ENCODE data around the gene NCF2. TPM values are rescaled to one million over a fixed set of nuclear protein-coding genes. Genes with fewer than 3 reads are reported as not detected.

Gene NCF2
- total RNA-seq, 4 donors from 2014 or later, result 5.2 to 26.0 (median 9.5) TPM

GRCh38 chr1:183537405-183537804, 52.9 kb downstream of the NCF2 start:
- TF ChIP-seq CTCF (IDR thresholded peaks at IDR 0.05), result no peak
- no peak for TF ChIP-seq POLR2AphosphoS5 (IDR thresholded peaks at IDR 0.05)
- no peak for TF ChIP-seq POLR2A (IDR thresholded peaks at IDR 0.05; ENCODE audit: low read depth)
- no peak for TF ChIP-seq EP300 (IDR thresholded peaks at IDR 0.05)
- no peak overlapping the region for H3K27ac ChIP-seq (replicated peaks in 1 of 4)
- peaks cover 48 to 86% (median 69%) of the 10 kb centered on the region in 4 donors for H3K36me3 ChIP-seq
- H3K4me1 ChIP-seq, result no peaks in the 10 kb centered on the region
- no peaks in the 10 kb centered on the region for H3K27me3 ChIP-seq
- no peak for DNase-seq (ENCODE audit: extremely low spot score)
- 92% methylated on average over 4 of the region's 4 CpGs for WGBS
- no peaks in the 10 kb centered on the region for H3K9me3 ChIP-seq
- no peak overlapping the region for H3K4me3 ChIP-seq
- intact Hi-C loops (cut with DNase I), result no loop called here

- Histone ChIP-seq H3K27ac (replicated peaks in 1 of 4) (no peak overlapping the region), H3K27me3 (no peaks in the 10 kb centered on the region), H3K36me3 (peaks cover 21 to 70% (median 54%) of the 10 kb centered on the region in 4 donors), H3K9me3 (no peaks in the 10 kb centered on the region), H3K4me1 (no peaks in the 10 kb centered on the region), H3K4me3 (no peak overlapping the region)
- WGBS, result 82% methylated on average over 3 of the region's 3 CpGs
- TF ChIP-seq CTCF (IDR thresholded peaks at IDR 0.05), result no peak
- TF ChIP-seq EP300 (IDR thresholded peaks at IDR 0.05), result no peak
- DNase-seq (ENCODE audit: extremely low spot score), result no peak
- intact Hi-C loops (cut with DNase I), result no loop called here
Measured at GRCh38 chr1:183533617-183534174, 56.6 kb downstream of the NCF2 start.

GRCh38 chr1:183528577-183528976, 61.7 kb downstream of the NCF2 start:
- Histone ChIP-seq H3K4me1 (no peaks in the 10 kb centered on the region), H3K27me3 (no peaks in the 10 kb centered on the region), H3K9me3 (no peaks in the 10 kb centered on the region), H3K27ac (replicated peaks in 1 of 4) (no peak overlapping the region), H3K36me3 (peaks cover 13 to 71% (median 51%) of the 10 kb centered on the region in 4 donors), H3K4me3 (no peak overlapping the region)
- no peak for TF ChIP-seq POLR2AphosphoS5 (IDR thresholded peaks at IDR 0.05)
- no peak for TF ChIP-seq POLR2A (IDR thresholded peaks at IDR 0.05; ENCODE audit: low read depth)
- no peak for TF ChIP-seq CTCF (IDR thresholded peaks at IDR 0.05)
- TF ChIP-seq EP300 (IDR thresholded peaks at IDR 0.05), result no peak
- intact Hi-C loops (cut with DNase I), result no loop called here
- DNase-seq (ENCODE audit: extremely low spot score), result no peak
- 100% methylated on average over 3 of the region's 3 CpGs for WGBS

GRCh38 chr1:183522104-183522503, 68.2 kb downstream of the NCF2 start:
- no peak overlapping the region for H3K27ac ChIP-seq (replicated peaks in 1 of 4)
- intact Hi-C loops (cut with DNase I), result no loop called here
- H3K4me1 ChIP-seq, result no peaks in the 10 kb centered on the region
- no peak overlapping the region for H3K4me3 ChIP-seq
- no peak for DNase-seq (ENCODE audit: extremely low spot score)
- no peaks in the 10 kb centered on the region for H3K9me3 ChIP-seq
- 100% methylated on average over 1 of the region's 1 CpG for WGBS
- H3K27me3 ChIP-seq, result no peaks in the 10 kb centered on the region
- H3K36me3 ChIP-seq, result peaks cover 22 to 56% (median 35%) of the 10 kb centered on the region in 4 donors
- TF ChIP-seq EP300 (IDR thresholded peaks at IDR 0.05) (no peak), CTCF (IDR thresholded peaks at IDR 0.05) (no peak), POLR2AphosphoS5 (IDR thresholded peaks at IDR 0.05) (no peak), POLR2A (IDR thresholded peaks at IDR 0.05; ENCODE audit: low read depth) (no peak)

- H3K4me3 ChIP-seq, result no peak overlapping the region
Measured at GRCh38 chr1:183520379-183520778, 69.9 kb downstream of the NCF2 start.

More at GRCh38 chr1:183520379-183520778, 69.9 kb downstream of the NCF2 start:
- WGBS, result 81% methylated on average over 1 of the region's 1 CpG
- H3K4me1 ChIP-seq, result peaks cover 0 to 2% (median under 1%) of the 10 kb centered on the region in 4 donors
- H3K36me3 ChIP-seq, result peaks cover 16 to 49% (median 33%) of the 10 kb centered on the region in 4 donors
- TF ChIP-seq POLR2A (IDR thresholded peaks at IDR 0.05; ENCODE audit: low read depth), result no peak
- no peak for TF ChIP-seq CTCF (IDR thresholded peaks at IDR 0.05)
- no peak for TF ChIP-seq EP300 (IDR thresholded peaks at IDR 0.05)
- no peak for TF ChIP-seq POLR2AphosphoS5 (IDR thresholded peaks at IDR 0.05)
- no peaks in the 10 kb centered on the region for H3K9me3 ChIP-seq
- no peaks in the 10 kb centered on the region for H3K27me3 ChIP-seq
- no peak for DNase-seq (ENCODE audit: extremely low spot score)
- intact Hi-C loops (cut with DNase I), result no loop called here
- no peak overlapping the region for H3K27ac ChIP-seq (replicated peaks in 1 of 4)

Data from esophagus muscularis mucosa (tissue), 4 donors.